Ovary (tissue), 3 donors: ENCODE results near the gene CYTH2.

ENCODE experiments used
- POLR2A ChIP-seq: fragments of 450-650 bp; IDR thresholded peaks from one replicate; pipeline ENCODE4 v1.6.1; 2017; ENCODE audit warnings: antibody characterized with exemption, mild to moderate bottlenecking, moderate library complexity
- TF ChIP-seq, protein P1 (sequence below), 3 donors: fragments of 450-650 bp in 2 of 3; fragments of 200-600 bp in 1 of 3; IDR thresholded peaks; one replicate each; pipeline versions ENCODE4 v1.5.1 to v1.8.0; 2016 to 2022; ENCODE audit warnings: antibody characterized with exemption in 3 of 3, mild to moderate bottlenecking in 1 of 3
- donor health status: DM: no; HTN: no; CAD: no.

GRCh38 chr19:48442116-48443035, 26.8 kb upstream of the CYTH2 start:
- TF ChIP-seq, protein P1, sequence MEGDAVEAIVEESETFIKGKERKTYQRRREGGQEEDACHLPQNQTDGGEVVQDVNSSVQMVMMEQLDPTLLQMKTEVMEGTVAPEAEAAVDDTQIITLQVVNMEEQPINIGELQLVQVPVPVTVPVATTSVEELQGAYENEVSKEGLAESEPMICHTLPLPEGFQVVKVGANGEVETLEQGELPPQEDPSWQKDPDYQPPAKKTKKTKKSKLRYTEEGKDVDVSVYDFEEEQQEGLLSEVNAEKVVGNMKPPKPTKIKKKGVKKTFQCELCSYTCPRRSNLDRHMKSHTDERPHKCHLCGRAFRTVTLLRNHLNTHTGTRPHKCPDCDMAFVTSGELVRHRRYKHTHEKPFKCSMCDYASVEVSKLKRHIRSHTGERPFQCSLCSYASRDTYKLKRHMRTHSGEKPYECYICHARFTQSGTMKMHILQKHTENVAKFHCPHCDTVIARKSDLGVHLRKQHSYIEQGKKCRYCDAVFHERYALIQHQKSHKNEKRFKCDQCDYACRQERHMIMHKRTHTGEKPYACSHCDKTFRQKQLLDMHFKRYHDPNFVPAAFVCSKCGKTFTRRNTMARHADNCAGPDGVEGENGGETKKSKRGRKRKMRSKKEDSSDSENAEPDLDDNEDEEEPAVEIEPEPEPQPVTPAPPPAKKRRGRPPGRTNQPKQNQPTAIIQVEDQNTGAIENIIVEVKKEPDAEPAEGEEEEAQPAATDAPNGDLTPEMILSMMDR (IDR thresholded peaks at IDR 0.05): no peak
- TF ChIP-seq POLR2A: no peak
